HG02642 (cell line): ENCODE results near the gene NAA15.
"Not testable (repeated sequence)": the region's sequence is repeated elsewhere in the genome, so short reads cannot be mapped to it uniquely, and the experiment has no call there.

Experiments
- ATAC-seq: cut with Tn5 transposase; IDR thresholded peaks from one replicate; pipeline ENCODE4 v1.9.1; 2021; ENCODE audit warnings: mild to moderate bottlenecking; ENCODE audit not compliant: unreplicated experiment, poor library complexity

The NAA15 gene

GRCh38 chr4:139301113-139301820 lies at the start of gene NAA15:
Gene NAA15, plus strand, starts transcription at chr4:139301505. Its CDS starts 273 bp downstream, at chr4:139301778.
- peak; percentile 91 for ATAC-seq

DNA sequence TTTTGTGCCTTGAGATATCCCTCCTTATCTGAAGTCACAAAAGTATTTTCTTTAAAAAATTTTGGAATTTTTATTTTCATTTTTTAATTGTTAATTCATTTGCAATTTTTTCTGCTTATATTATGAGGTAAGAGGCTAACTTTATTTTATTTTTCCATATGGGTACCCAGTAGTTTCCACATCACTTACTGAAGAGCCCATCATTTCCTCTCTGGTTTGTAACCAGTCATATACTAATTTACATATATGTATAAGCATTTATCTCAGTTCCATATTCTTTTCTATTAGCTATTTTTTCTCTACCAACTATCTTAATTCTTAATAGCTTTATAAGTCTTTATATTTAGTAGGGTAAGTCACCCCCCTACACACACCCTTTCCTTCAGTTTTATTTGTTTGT lies 48.3 kb upstream of the NAA15 start:
- no peak for ATAC-seq

- no peak for ATAC-seq
Observed at GRCh38 chr4:139253713-139254112, 47.6 kb upstream of the NAA15 start.

GRCh38 chr4:139255581-139255980 lies 45.7 kb upstream of the NAA15 start:
- not testable (repeated sequence) for ATAC-seq

DNA sequence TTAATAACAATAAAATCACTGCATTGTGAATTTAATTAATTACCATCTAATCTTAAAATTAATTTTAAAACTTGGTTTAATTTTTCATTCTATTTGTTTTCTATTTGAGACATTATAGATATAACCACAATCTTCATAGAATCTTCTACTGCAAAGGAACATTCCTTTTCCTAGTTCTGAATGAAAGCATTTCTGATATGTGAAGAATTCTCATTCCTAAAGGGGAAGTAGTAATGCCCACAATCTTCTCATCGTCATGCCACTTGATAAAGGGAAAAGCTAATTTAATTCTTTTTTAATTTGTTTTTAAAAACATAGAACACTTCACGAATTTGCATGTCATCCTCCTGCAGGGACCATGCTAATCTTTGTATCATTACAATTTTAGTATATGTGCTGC lies 45.0 kb upstream of the NAA15 start:
- ATAC-seq = no peak

DNA sequence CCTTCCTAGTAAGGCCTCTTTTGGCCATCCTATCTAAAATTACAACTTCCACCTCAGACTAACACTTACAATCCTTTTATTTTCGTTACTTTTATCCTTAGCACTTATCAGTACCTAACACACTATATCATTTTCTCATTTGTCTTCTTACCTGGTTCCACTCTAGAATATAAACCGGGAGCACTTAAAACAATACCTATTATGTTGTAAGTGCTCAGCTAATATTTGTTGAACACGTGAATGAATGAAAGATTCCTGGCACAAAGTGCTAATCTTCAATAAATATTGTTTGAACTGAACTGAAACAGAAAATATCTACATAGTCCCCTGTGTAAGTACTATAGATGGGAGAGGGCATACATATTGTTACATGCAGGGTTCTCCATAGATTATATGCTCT lies 35.7 kb upstream of the NAA15 start:
- no peak for ATAC-seq

- no peak for ATAC-seq
Observed at GRCh38 chr4:139266208-139266582, 35.1 kb upstream of the NAA15 start.

DNA sequence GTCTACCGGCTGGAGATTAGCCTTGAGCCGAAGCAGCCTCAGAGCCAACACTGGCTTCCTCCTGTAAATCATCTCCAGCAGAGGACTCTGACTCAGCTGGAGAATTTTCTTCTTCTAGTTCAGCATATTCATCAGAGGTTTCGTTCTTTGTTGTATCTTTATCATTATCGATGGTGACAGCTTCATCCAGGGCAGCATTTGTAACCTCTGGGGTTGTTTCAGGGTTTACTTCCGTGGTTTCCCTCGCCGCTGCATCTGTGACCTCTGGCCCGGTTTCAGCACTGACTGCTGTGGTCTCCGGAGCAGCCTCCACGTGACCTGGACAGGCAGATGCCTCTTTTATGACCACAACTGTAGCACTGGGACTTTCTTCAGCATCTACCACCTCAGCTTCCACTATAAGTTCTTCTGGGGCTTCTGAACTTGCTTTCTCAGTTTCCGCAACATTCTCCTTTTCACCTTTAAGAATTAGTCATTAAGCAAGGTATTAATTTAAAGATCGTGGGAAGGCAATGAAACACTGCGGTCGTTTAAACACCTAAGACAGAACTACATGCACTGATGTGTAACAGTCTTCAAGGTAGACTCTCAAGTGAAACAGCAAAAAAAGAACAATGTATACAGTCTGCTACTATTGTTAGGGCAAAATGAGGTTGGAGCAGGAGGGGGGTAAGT lies 34.6 kb upstream of the NAA15 start:
- ATAC-seq = peak; percentile 97

DNA sequence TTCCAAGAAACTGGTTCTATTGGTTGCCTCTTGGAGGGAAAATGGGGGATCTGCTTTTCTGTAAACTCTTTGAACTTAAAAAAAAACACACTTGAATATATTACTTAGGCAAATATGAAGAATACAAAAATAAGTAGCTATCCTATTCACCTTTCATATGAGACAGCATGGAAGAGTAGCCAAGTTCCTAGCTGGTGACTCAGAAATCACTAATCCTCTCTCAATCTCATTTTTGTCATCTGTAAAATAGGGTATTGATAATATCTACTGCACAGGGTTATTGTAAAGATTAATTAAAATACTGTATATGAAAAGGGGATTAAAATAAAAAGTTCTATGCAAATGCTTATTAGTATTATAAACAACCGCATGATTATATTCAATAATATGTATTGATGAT lies 34.0 kb upstream of the NAA15 start:
- ATAC-seq = no peak

GRCh38 chr4:139273835-139274234 lies 27.5 kb upstream of the NAA15 start:
- no peak for ATAC-seq

GRCh38 chr4:139274790-139275189 lies 26.5 kb upstream of the NAA15 start:
- no peak for ATAC-seq

- no peak for ATAC-seq
Observed at GRCh38 chr4:139275281-139275735, 26.0 kb upstream of the NAA15 start.

DNA sequence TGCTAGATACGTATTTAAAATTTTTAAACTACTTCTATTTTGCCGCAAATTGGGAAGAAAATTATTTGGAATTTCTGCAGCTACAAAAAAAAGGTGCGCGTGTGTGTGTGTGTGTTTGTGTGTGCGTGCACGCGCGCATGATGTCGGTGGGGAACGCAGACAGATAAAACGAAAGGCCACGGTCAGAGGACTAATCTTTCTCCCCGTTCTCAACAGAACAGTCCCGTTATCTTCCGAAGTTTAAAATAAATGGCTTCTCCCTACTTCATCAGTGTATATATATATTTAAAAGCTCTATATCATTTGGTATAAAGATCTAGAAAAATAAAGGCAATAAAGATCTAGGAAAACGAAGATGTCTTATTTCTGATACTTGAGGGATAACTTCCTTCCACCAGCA lies 22.8 kb upstream of the NAA15 start:
- ATAC-seq = no peak

GRCh38 chr4:139278912-139279759 lies 22.2 kb upstream of the NAA15 start:
- ATAC-seq = peak; percentile 47

DNA sequence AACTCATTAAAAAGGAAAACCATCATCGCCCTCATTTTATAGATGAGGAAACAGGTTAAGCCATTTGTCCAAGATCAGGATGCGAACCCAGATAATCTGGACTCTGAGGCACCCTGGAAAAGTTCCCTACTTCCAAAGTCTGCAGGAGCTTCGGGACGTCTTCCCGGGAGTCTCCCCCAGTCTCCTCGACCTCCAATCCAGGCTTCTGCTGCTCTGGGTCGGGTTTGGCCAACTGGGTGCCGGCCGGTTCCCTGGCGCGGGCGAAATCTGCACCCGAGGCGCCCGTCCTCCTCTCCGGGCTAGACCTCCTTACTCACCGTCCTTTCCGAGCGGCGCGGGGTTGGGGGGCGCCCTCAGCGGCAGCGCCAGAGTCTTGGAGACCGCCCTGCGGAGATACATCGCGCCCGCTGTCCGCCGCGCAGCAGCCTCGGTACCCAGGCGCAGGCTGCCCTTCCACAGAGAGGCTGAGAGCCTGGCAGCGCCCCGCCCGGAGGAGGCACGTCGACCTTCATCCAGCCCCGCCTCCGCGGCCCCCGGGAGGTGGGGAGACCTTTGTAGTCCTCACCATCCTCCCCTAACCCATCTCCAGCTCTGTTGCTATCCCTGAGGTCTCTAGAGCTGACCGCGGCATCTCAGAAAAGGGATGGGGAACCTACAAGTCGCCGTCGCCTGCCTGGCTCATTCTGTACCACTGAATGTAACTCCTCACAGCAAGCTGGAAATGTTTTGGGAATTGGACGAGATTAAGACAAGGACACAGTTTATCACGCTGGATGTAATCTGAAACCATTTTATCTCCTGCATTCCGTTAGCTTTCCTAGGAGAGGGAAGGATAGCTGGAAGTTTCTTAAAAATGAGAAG lies 21.3 kb upstream of the NAA15 start, which contains the start of gene MGARP:
Gene MGARP, minus strand, starts transcription at position 466 of the 861 bp plus-strand sequence. Its CDS starts 67 bp downstream, at position 399.
- ATAC-seq = peak; percentile 63

DNA sequence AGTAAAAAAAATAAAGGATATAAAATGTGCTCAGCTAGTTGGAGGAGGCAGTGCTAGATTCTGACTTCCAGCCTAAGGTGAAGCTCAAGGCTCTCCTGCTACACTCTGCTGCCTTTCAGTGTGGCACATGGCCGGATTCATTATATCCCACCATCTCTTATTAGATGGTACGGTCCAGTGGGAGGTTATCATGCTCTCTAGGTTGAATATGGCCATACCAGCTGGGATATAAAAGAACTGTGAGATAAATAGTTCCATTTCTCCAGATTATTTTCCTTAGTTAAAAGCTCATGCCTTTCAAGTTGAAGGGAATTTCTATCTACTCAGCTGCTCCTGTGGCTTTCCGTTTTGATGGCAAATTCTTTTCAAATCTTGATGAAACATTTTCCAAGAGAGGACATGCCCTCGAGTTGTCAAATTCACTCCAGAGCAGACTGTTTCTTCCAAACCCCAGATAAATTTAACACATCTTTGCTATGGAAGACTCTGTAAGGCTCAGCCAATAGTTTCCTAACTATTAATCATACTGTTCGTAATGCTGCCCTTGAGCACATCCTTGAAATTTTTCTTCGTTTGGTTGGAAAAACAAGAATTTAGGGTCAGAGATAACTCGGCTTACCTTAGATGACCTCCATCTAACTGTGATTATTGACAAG lies 19.1 kb upstream of the NAA15 start:
- no peak for ATAC-seq

- no peak for ATAC-seq
Observed at GRCh38 chr4:139282721-139283075, 18.6 kb upstream of the NAA15 start.

DNA sequence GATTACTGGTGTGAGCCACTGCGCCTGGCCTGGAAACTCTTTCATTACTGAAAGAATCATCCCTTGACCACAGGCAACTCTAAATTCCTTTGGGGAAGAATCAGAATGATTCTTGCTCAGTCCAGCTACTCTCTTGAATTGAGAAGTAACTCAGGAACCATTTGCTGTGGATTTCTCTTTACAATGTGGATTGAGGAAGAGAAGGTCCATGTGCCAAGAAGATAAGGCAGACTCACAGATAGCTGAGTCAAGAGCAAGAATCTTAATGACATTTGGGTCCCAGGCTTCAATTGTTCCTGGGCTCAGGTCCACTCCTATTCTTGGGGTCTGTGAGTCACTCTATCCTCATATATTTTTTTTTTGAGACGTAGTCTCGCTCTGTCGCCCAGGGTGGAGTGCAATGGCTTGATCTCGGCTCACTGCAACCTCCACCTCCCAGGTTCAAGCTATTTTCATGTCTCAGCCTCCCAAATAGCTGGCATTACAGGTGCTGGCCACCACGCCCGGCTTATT lies 15.1 kb upstream of the NAA15 start:
- no peak for ATAC-seq

DNA sequence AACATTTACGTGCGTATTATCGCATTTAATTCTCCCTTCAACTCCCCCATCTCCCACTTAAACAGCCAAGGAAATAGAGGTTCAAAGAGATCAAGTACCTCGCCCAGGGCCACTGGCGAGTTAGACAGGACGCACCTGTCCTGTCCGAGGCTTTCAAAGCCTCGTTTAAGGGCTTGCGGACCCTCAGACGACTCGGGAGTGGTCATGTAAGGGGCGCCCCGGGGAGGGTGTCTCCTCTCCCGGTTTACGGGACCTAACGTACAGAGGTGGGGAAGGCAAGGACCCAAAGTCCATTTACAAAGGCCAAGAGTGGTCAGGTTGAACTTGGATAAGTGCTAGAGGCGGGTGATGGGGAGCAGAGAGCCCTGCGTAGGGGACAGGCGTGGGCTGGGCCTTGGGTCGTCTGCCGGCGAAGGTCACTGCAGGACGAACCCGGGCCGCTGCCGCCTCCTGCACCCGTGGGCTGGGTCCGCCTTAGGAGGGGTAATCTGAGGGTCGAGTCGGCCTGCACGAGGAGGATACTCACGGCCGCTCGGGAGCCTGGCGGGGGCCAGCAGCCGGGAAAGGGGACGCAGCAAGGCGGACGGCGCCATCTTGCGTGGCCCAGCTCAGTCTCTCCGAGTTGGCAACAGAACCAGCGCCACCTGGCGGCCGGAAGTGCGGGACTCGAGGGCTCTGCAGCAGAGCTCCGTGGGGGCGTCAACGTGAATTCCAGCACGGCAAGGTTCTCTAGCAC lies 5.9 kb upstream of the NAA15 start:
- peak; percentile 96 for ATAC-seq
